Natural killer cell treated with Interleukin-12 subunit alpha and Interleukin-12 subunit beta and Interleukin-15 and Interleukin-18, amount 100 ng/mL, for 72 hours (primary cell): Measurements from ENCODE around the gene DHX32. TPM values are rescaled to one million over a fixed set of nuclear protein-coding genes. Genes with fewer than 3 reads are reported as not detected.

Experiments
- ATAC-seq, 2 donors: fragments of 150-1000 bp; cut with Tn5 transposase in 1 of 2; sonication (Bioruptor Pico), chemical (Tn5 transposase) in 1 of 2; 2 replicates each; pipeline ENCODE4 v1.10.0; 2021
- DNase-seq: peaks from one replicate; pipeline ENCODE4 v3.0.0; 2022; ENCODE audit warnings: low spot score
- H3K27ac Mint-ChIP-seq, 2 donors: 1 replicate in 1 of 2; 2 replicates in 1 of 2; pipeline ENCODE4 v1.8.0; 2022; ENCODE audit warnings: mixed read lengths in 2 of 2, mild to moderate bottlenecking in 1 of 2, moderate library complexity in 1 of 2
- H3K27me3 Mint-ChIP-seq, 2 donors: 1 replicate in 1 of 2; 2 replicates in 1 of 2; pipeline ENCODE4 v1.8.0; 2022; ENCODE audit warnings: mixed read lengths in 2 of 2
- H3K36me3 Mint-ChIP-seq: one replicate; pipeline ENCODE4 v1.8.0; 2022; ENCODE audit warnings: mixed read lengths
- H3K4me1 Mint-ChIP-seq, 2 donors: 1 replicate in 1 of 2; 2 replicates in 1 of 2; pipeline ENCODE4 v1.8.0; 2022; ENCODE audit warnings: low read depth in 2 of 2, mixed read lengths in 2 of 2, mild to moderate bottlenecking in 1 of 2
- H3K4me3 Mint-ChIP-seq: one replicate; pipeline ENCODE4 v1.8.0; 2022; ENCODE audit warnings: mixed read lengths
- H3K9me3 Mint-ChIP-seq: 2 replicates; pipeline ENCODE4 v1.8.0; 2022; ENCODE audit warnings: mixed read lengths
- total RNA-seq, 2 donors: library from RNA; stranded (reverse); gene quantifications; one replicate each; pipeline ENCODE4 v1.2.3, GENCODE V29; 2022

Gene DHX32
- total RNA-seq, 2 donors from 2014 or later: 25.8 to 28.8 TPM

GRCh38 chr10:125822878-125823662 is 58.0 kb downstream of the DHX32 start, which contains the start of the genes BCCIP and UROS:
Gene BCCIP (plus strand): TSS chr10:125823546. CDS start chr10:125823558, 12 bp downstream.
Gene UROS (minus strand): TSS chr10:125823258. CDS start chr10:125816499, 6,759 bp downstream.
- peak; percentile 94 for ATAC-seq
- Mint-ChIP-seq H3K27me3 (no peaks in the 10 kb centered on the region), H3K4me1 (peaks cover 28 to 37% of the 10 kb centered on the region in 2 donors), H3K9me3 (no peaks in the 10 kb centered on the region), H3K4me3 (peak within 1 kb of the TSS; percentile 45), H3K27ac (peak within 1 kb of the TSS in 1 of 2 donors; percentile 84), H3K36me3 (peaks cover 16% of the 10 kb centered on the region)
- DNase-seq: peak; percentile 92

- Mint-ChIP-seq H3K4me1 (peaks cover 20 to 21% of the 10 kb centered on the region in 2 donors), H3K27ac (peak overlapping the region in 1 of 2 donors; percentile 84), H3K4me3 (peak overlapping the region; percentile 45)
Observed at GRCh38 chr10:125820701-125821100, 60.4 kb downstream of the DHX32 start.

GRCh38 chr10:125817337-125817946 is 63.6 kb downstream of the DHX32 start:
- no peak for ATAC-seq
- peaks cover 12% of the 10 kb centered on the region for H3K36me3 Mint-ChIP-seq
- no peak for DNase-seq
- H3K4me1 Mint-ChIP-seq: peaks cover 19 to 20% of the 10 kb centered on the region in 2 donors
- H3K27me3 Mint-ChIP-seq: no peaks in the 10 kb centered on the region
- H3K4me3 Mint-ChIP-seq: no peak overlapping the region
- no peaks in the 10 kb centered on the region for H3K9me3 Mint-ChIP-seq
- no peak overlapping the region for H3K27ac Mint-ChIP-seq

More at GRCh38 chr10:125820701-125821100, 60.4 kb downstream of the DHX32 start:
- ATAC-seq (no peak), DNase-seq (no peak)
- H3K27me3 Mint-ChIP-seq: no peaks in the 10 kb centered on the region
- H3K36me3 Mint-ChIP-seq: no peaks in the 10 kb centered on the region
- no peaks in the 10 kb centered on the region for H3K9me3 Mint-ChIP-seq

- peaks cover 12% of the 10 kb centered on the region for H3K36me3 Mint-ChIP-seq
- H3K27ac Mint-ChIP-seq: no peak overlapping the region
- ATAC-seq: no peak
- H3K9me3 Mint-ChIP-seq: no peaks in the 10 kb centered on the region
- peaks cover 13 to 17% of the 10 kb centered on the region in 2 donors for H3K4me1 Mint-ChIP-seq
- H3K27me3 Mint-ChIP-seq: no peaks in the 10 kb centered on the region
- DNase-seq: no peak
- H3K4me3 Mint-ChIP-seq: no peak overlapping the region
Observed at GRCh38 chr10:125816548-125816947, 64.5 kb downstream of the DHX32 start.

GRCh38 chr10:125815764-125816163 is 65.3 kb downstream of the DHX32 start:
- Mint-ChIP-seq H3K4me3 (no peak overlapping the region), H3K27ac (no peak overlapping the region), H3K9me3 (no peaks in the 10 kb centered on the region), H3K36me3 (peaks cover 12% of the 10 kb centered on the region), H3K4me1 (peaks cover 5 to 10% of the 10 kb centered on the region in 2 donors), H3K27me3 (no peaks in the 10 kb centered on the region)
- ATAC-seq: no peak
- no peak for DNase-seq

- Mint-ChIP-seq H3K27me3 (no peaks in the 10 kb centered on the region), H3K4me3 (no peak overlapping the region), H3K36me3 (peaks cover 15% of the 10 kb centered on the region), H3K27ac (no peak overlapping the region), H3K4me1 (peaks cover 6 to 16% of the 10 kb centered on the region in 2 donors), H3K9me3 (no peaks in the 10 kb centered on the region)
- DNase-seq (no peak), ATAC-seq (no peak)
Observed at GRCh38 chr10:125812128-125812750, 68.9 kb downstream of the DHX32 start.

GRCh38 chr10:125811251-125811650 is 69.8 kb downstream of the DHX32 start:
- H3K27ac Mint-ChIP-seq: no peak overlapping the region
- ATAC-seq (no peak), DNase-seq (no peak)
- no peaks in the 10 kb centered on the region for H3K27me3 Mint-ChIP-seq
- H3K9me3 Mint-ChIP-seq: no peaks in the 10 kb centered on the region
- peaks cover 17% of the 10 kb centered on the region for H3K36me3 Mint-ChIP-seq
- H3K4me3 Mint-ChIP-seq: no peak overlapping the region
- peaks cover 6 to 16% of the 10 kb centered on the region in 2 donors for H3K4me1 Mint-ChIP-seq

GRCh38 chr10:125808047-125808446 is 73.0 kb downstream of the DHX32 start:
- H3K4me3 Mint-ChIP-seq: no peak overlapping the region

GRCh38 chr10:125802739-125803138 is 78.4 kb downstream of the DHX32 start:
- ATAC-seq: no peak
- Mint-ChIP-seq H3K9me3 (no peaks in the 10 kb centered on the region), H3K4me1 (peaks cover 4 to 6% of the 10 kb centered on the region in 2 donors), H3K27ac (no peak overlapping the region), H3K36me3 (peaks cover 5% of the 10 kb centered on the region), H3K4me3 (no peak overlapping the region), H3K27me3 (no peaks in the 10 kb centered on the region)
- no peak for DNase-seq

More at GRCh38 chr10:125808047-125808446, 73.0 kb downstream of the DHX32 start:
- ATAC-seq: no peak
- Mint-ChIP-seq H3K36me3 (peaks cover 5% of the 10 kb centered on the region), H3K4me1 (peaks cover 6 to 16% of the 10 kb centered on the region in 2 donors), H3K27ac (peak overlapping the region in 1 of 2 donors; percentile 30), H3K27me3 (no peaks in the 10 kb centered on the region), H3K9me3 (no peaks in the 10 kb centered on the region)
- DNase-seq: no peak

- Mint-ChIP-seq H3K27me3 (no peaks in the 10 kb centered on the region), H3K4me1 (peaks cover 0 to under 1% of the 10 kb centered on the region in 2 donors), H3K4me3 (no peak overlapping the region), H3K9me3 (no peaks in the 10 kb centered on the region), H3K36me3 (peaks cover 1% of the 10 kb centered on the region), H3K27ac (no peak overlapping the region)
- no peak for ATAC-seq
- DNase-seq: no peak
Observed at GRCh38 chr10:125802131-125802530, 79.0 kb downstream of the DHX32 start.

- H3K4me3 Mint-ChIP-seq: no peak overlapping the region
- no peak for ATAC-seq
- H3K9me3 Mint-ChIP-seq: no peaks in the 10 kb centered on the region
- H3K27ac Mint-ChIP-seq: no peak overlapping the region
- no peak for DNase-seq
- no peaks in the 10 kb centered on the region for H3K4me1 Mint-ChIP-seq
- H3K27me3 Mint-ChIP-seq: no peaks in the 10 kb centered on the region
- H3K36me3 Mint-ChIP-seq: no peaks in the 10 kb centered on the region
Observed at GRCh38 chr10:125801574-125801973, 79.5 kb downstream of the DHX32 start.

GRCh38 chr10:125799451-125800182 is 81.5 kb downstream of the DHX32 start:
- no peak overlapping the region for H3K4me3 Mint-ChIP-seq
- H3K27me3 Mint-ChIP-seq: no peaks in the 10 kb centered on the region
- no peak for ATAC-seq
- no peaks in the 10 kb centered on the region for H3K36me3 Mint-ChIP-seq
- H3K27ac Mint-ChIP-seq: no peak overlapping the region
- H3K9me3 Mint-ChIP-seq: no peaks in the 10 kb centered on the region
- H3K4me1 Mint-ChIP-seq: no peaks in the 10 kb centered on the region
- no peak for DNase-seq

GRCh38 chr10:125797994-125798662 is 83.0 kb downstream of the DHX32 start:
- Mint-ChIP-seq H3K27ac (no peak overlapping the region), H3K36me3 (peaks cover 6% of the 10 kb centered on the region), H3K4me3 (no peak overlapping the region), H3K27me3 (no peaks in the 10 kb centered on the region), H3K9me3 (no peaks in the 10 kb centered on the region), H3K4me1 (peaks cover 0 to 2% of the 10 kb centered on the region in 2 donors)
- no peak for DNase-seq
- no peak for ATAC-seq
